A673 (cell line): ENCODE results near the gene CAB39.

Experiments
- CTCF ChIP-seq: fragments of 300-800, 200-600 bp; sonication (generic); conservative IDR thresholded peaks from 2 replicates; pipeline ENCODE4 v1.5.1; 2017; ENCODE audit warnings: low read depth, mild to moderate bottlenecking, antibody characterized with exemption, low read length, moderate library complexity, mixed read lengths
- EZH2 ChIP-seq: fragments of 200-600 bp; sonication (generic); IDR thresholded peaks from 2 replicates; pipeline ENCODE4 v1.6.1; 2017; ENCODE audit warnings: borderline replicate concordance, low read depth, mild to moderate bottlenecking, mixed read lengths, antibody characterized with exemption, low read length; ENCODE audit not compliant: poor library complexity, severe bottlenecking

- TF ChIP-seq EZH2 (no peak), CTCF (no peak)
These were observed 21.5 kb upstream of the CAB39 start for GRCh38 chr2:230691005-230691647.
